Transverse colon (tissue), 3 donors: Measurements from ENCODE around the gene BICDL2.

Experiments
- EP300 ChIP-seq: sonication (generic); formaldehyde crosslinking; IDR thresholded peaks from one replicate; pipeline ENCODE4 v1.6.1; 2017; ENCODE audit warnings: antibody characterized with exemption, low read depth
- POLR2A ChIP-seq: fragments of 450-650 bp; IDR thresholded peaks from one replicate; pipeline ENCODE4 v1.6.1; 2016; ENCODE audit warnings: antibody characterized with exemption, mild to moderate bottlenecking, moderate library complexity
- POLR2AphosphoS5 ChIP-seq, 3 donors: sonication (generic); formaldehyde crosslinking; IDR thresholded peaks; one replicate each; pipeline ENCODE4 v1.6.1; 2016; ENCODE audit warnings: antibody characterized with exemption in 3 of 3

DNA sequence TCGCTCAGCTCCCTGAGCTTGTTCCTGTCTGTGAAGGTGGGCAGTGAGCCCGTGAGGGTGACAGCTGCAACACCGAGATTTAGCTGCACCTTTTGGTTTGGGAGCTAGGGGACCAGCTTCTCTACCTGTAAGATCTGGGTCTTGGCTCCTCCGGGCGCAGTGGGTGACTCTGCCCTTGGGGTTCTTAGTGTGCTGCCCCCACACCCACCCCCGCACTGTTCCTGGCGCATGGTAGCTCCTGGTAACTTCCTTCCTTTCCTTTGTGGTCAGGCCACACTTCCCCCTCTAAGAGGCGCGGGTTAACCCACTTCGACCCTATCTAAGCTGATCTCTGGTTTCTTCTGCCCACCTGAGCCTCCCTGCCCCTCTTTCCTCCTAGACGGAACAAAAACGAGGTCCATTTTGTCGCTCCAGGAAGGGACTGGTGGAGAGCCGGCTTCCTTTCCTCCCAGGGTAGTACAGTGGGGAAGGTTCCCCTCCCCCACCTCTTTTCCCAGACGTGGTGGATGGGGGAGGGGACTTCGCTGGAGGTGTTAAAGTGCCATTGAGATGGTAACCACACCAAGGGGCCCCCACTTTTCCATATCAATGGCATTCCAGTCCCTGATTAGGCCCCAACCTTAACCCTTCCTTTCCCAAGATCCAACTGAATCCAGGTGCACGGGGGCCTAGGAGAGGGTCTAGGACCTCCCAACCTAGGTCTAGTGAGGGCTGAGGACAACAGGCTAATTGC, 28.6 kb downstream of the BICDL2 start:
- TF ChIP-seq POLR2AphosphoS5 (IDR thresholded peaks at IDR 0.05) (no peak), POLR2A (no peak), EP300 (no peak)
